Measurements from ENCODE around the gene IL4I1.

- TF ChIP-seq CTCF (IDR thresholded peaks at IDR 0.05) (no peak), POLR2A (IDR thresholded peaks at IDR 0.05) (peak in 1 of 2 donors; percentile 25)
These were observed 35.6 kb downstream of the IL4I1 start for GRCh38 chr19:49861107-49861506.

Data from adrenal gland (tissue), 5 donors.